HG02642 (cell line): Measurements from ENCODE around the gene E4F1.

Experiments
- ATAC-seq: cut with Tn5 transposase; IDR thresholded peaks from one replicate; pipeline ENCODE4 v1.9.1; 2021; ENCODE audit warnings: mild to moderate bottlenecking; ENCODE audit not compliant: unreplicated experiment, poor library complexity

The E4F1 gene

DNA sequence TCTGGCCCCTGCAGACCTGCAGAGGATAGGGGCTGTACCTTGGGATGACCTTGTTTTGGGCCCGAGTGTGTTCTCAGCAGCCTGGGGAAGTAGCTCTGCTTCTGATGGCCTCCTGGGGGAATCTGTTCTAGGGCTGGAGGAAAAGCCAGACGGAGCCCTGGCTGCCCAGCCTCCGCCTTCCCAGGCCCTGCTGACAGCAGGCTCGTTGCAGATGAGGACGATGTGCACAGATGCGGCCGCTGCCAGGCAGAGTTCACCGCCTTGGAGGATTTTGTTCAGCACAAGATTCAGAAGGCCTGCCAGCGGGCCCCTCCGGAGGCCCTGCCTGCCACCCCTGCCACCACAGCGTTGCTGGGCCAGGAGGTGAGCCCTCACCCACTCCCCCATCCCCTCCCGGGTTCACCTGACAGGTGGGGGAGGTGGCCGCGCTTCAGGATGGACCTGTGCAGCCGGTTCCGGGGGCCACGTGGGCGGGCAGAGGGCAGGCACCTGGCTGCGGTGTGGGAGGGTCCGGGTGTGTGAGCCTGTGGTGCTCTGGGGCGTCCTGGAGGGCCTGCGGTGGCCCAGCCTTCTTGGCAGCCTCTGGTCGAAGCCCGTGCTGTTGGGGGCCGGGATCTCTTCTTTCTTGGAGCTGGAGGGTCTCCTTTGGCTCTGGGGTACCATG, 4.9 kb downstream of the E4F1 start:
- no peak for ATAC-seq

DNA sequence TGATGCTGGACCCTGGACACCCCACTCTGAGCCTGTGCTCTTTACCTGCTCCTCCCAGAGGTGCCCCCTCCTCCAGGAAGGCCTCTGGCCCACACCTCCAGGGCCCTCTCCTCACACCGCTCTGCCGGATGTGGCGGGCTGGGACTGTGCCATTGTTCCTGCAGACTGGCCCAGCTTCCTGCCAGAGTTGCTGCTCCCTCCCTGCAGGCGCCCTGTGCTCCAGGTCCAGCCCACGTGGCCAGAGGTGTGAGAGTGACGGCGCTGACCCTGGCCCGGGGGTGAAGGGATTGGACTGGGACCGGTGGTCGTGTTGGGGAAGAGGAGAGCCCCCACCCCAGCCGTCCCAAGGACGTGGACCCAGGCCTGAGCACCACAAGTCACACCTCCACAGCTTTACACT, 5.7 kb downstream of the E4F1 start:
- no peak for ATAC-seq

DNA sequence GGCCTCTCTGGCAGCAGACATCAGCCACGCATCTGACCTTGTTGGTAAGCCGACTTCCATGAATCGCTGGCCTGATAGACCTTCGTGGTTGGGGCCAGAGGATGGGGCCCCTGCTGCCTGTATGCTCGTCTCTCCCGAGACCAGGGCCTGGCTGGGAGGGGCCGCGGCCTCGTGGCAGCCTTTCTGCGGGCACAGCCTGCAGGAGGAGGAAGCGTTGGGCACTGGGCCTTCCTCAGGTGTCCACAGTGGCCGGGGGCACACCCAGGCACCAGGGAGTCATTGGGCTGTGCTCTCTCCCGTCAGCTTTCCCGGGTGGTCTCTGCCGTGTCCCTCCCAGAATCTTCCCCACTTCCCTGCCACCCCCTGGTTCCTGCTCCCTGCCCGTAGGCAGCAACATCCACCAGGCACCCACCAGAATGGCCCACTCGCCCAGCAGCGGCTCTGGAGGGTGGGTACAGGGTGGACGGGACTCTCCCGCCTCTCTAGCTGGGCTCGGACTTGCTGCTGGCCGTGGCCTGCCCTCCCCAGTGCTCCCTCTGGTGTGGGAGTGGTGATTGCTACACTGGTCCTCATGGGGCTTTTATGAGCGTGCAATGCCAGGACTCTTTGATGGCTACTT, 6.3 kb downstream of the E4F1 start:
- no peak for ATAC-seq

DNA sequence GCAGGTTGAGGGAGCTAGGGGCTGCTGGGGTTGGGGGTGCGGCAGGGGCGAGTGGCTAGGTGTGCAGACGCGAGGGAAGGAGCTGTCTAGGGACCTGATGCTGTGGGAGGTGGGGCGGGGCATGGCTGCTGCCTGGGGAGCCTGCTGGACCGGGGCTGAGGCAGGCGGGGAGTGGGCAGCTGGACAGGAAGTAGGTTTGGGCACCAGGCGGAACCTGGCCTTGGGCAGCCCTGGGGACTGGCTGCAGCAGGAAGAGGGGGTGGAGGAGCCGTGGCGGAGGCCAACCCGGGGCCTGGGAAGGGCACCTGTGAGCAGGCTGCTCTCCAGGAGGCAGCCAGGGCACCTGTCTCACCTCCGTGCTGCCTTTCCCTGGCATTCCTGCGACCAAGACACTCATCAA, 7.0 kb downstream of the E4F1 start:
- no peak for ATAC-seq

DNA sequence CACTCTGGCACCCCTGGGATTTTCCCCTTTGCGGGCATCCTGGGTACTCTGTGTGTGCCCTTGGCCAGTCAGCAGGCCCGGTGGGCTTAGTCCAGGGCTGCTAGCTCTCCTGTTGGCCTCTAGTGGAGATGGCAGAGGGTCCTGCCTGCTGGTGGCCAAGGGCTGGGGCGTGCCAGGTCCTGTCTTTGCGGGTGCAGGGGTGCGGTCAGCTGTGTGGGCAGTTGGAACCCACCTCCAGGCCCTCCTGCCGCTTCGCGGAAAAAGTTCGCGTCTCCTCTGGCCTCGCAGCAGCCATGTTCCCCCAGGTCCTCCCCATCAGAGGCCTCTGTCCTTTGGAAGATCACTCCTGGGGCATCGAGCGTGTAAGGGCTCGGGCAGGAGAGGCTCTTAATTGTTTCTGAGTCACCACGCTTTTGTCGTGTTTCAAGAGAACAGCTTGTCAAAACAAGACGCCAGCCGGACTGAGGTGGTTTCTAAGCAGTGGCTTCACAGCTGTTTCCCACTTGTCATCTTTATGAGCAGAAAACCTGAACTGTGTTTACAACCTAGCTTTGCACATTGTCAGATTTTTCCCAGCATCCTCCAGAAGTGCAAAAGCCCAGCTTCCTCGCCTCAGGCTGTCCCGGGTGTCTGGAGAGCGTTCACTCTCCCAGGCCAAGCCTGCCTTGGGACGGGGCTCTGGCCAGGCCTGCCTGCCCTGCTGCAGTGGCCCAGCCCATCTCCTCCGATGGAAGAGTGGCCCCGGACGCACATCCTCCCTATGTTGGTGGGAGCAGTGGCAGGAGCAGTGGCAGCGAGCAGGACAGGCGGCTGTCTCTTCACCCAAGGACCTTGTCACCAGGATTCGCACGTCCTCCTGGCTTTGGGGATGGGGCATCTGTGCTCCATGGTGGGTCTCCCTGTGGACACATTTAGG, 7.9 kb downstream of the E4F1 start:
- ATAC-seq: no peak

DNA sequence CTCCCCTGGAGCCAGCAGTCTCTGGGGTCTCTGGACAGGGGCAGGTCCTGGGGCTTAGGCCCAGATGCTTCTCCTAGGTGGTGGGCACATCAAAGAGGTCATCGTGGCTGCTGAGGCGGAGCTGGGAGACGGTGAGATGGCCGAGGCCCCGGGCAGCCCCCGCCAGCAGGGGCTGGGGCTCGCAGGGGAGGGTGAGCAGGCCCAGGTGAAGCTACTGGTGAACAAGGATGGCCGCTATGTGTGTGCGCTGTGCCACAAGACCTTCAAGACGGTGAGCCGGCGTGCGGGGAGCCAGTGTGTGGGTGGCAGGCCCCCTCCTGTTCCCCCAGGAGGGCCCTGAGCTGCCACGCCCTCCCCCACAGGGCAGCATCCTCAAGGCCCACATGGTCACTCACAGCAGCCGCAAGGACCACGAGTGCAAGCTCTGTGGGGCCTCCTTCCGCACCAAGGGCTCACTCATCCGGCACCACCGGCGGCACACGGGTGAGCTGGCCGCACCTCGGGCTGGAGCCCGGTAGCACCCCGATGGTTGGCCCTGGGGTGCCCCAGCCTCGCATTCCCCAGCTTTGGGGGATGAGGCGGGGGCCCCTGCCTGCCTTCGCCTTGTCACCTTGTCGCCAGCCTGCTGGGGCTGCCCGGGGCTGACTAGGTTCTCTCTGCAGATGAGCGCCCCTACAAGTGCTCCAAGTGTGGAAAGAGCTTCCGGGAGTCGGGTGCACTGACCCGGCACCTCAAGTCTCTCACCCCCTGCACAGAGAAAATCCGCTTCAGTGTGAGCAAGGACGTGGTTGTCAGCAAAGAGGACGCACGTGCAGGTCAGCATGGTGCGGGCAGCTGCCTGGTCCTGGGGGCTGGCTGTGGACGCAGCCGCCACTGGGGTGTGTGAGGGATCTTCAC, 9.0 kb downstream of the E4F1 start:
- ATAC-seq: no peak

DNA sequence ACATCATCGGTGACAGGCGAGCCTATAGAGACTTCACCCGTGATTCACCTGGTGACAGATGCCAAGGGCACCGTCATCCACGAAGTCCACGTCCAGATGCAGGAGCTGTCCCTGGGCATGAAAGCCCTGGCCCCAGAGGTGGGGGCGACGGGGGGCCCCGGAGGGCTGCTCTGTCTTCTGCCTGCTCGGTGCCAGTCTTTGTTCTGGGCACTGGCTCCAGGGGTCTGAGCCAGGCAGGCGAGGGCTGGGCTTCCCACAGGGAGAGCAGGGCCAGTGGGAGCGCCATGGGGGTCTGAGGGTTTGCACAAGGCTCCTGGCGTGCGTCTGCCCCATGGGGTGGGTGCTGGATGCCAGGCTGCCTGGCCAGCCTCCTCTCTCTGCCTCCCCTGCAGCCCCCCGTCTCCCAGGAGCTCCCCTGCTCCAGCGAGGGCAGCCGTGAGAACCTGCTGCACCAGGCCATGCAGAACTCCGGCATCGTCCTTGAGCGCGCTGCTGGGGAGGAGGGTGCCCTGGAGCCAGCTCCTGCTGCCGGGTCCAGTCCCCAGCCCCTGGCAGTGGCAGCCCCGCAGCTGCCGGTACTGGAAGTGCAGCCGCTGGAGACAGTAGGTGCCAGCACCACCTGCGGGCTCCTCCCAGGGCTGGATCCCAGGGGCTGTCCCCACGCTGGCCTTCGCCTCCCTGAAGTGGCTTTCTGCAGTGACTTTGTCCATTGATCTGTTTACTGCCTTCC, 9.8 kb downstream of the E4F1 start:
- ATAC-seq: no peak

DNA sequence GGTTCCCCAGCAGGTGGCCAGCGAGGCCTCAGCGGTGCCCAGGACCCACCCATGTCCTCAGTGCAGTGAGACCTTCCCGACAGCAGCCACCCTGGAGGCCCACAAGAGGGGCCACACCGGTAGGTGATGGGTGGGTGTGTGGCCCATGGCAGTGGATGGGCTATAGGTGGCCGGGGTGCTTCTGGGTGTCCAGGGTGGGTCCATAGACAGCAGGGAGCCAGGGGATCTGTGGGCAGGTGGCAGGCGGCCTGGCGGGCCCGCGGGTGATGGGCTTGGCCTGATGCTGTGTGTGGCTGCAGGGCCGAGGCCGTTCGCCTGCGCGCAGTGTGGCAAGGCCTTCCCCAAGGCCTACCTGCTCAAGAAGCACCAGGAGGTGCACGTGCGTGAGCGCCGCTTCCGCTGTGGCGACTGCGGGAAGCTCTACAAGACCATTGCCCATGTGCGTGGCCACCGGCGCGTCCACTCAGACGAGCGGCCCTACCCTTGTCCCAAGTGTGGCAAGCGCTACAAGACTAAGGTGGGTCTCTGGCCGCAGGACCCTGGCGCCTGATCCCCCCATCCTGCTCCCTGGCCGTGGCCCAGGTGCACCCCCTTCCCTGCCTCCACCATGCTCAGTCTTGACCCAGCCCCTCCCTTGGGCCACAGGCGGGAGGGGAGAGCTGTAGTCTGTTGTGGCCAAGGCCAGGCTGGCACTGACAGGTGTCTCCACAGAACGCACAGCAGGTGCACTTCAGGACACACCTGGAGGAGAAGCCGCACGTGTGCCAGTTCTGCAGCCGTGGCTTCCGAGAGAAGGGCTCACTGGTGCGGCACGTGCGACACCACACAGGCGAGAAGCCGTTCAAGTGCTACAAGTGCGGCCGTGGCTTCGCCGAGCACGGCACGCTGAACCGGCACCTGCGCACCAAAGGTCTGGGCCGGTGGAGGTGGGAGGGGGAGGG, 10.8 kb downstream of the E4F1 start:
- no peak for ATAC-seq

DNA sequence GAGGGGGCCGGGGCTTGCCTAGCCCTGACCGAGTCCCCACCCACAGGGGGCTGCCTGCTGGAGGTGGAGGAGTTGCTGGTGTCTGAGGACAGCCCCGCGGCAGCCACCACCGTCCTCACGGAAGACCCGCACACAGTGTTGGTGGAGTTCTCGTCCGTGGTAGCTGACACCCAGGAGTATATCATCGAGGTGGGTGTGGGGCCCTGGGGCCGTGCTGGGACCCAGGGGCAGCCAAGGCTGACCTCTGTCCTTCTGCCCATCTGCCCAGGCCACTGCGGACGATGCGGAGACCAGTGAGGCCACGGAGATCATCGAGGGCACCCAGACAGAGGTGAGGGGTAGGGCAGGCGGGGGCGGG, 11.4 kb downstream of the E4F1 start:
- no peak for ATAC-seq

DNA sequence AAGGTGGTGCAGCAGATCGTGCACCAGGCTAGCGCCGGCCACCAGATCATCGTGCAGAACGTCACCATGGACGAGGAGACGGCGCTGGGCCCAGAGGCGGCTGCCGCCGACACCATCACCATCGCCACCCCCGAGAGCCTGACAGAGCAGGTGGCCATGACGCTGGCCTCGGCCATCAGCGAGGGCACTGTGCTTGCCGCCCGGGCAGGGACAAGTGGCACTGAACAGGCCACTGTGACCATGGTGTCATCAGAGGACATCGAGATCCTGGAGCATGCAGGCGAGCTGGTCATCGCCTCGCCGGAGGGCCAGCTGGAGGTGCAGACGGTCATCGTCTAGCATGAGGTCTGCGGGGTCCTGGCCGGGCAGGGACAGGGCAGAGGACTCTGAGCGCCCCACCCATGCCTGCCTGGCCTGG, 11.9 kb downstream of the E4F1 start:
- no peak for ATAC-seq

DNA sequence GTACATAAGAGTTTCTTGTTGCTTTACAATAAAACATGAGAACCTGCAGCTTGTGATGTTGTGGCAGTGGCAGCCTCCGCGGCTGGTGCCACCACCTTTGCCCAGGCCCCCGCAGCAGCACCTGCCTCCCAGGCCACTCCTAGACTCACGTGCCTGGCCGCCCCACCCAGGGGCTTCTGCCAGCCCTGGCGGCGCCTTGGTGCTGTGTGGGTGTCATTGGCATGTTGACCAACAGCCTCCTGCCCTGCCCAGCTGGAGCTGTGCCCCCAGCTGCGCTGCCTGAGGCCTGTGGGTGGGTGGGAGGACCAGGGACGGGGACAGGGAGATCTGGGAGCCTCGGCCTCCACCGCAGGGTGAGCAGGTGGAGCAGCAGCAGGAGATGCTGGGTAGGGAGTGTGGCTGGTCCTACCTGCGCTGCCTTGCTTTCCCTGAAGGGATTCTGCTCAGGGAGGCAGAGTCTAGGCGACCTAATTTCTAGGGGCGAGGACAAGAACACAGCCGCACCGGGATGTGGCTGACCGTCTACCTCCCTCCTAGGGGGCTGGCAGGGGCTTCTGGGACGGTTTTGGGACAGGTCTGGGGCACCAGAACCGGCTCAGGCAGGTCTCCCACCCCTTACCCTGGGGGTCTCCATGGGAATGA, 12.4 kb downstream of the E4F1 start:
- ATAC-seq: no peak

DNA sequence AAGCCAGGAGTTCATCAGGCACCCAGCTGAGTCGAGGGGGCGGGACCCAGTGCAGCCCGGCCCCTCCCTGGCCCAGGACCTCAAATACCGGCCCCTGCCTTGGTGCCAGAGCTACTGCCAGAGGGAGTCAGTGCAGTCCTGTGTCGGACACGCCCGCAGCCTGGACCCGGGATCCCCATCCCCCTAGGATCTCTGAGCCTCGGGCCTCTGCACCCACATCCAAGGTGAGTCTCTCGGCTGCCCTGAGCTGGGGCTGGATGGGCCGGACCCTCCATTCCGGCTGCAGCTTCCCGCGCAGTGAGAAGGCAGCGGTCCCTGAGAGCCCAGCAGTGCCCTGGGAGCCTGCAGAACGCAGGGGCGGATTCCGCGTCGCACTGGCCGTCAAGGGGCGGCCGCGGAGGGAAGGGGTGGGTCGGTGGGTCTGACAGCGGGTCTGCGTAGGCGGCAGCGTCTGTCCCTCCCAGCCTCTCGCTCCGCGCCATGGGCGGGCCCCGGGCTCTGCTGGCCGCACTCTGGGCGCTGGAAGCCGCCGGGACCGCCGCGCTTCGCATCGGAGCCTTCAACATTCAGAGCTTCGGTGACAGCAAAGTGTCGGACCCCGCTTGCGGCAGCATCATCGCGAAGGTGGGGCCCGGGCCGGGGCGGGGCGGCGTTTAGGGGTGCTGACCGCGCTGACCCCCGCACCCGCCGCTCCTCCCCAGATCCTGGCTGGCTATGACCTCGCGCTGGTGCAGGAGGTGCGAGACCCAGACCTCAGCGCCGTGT, 13.1 kb downstream of the E4F1 start, which contains the start of gene DNASE1L2:
DNASE1L2 (plus strand) TSS at position 108 of the 765 bp plus-strand sequence; CDS start at position 481, 373 bp downstream.
- no peak for ATAC-seq

DNA sequence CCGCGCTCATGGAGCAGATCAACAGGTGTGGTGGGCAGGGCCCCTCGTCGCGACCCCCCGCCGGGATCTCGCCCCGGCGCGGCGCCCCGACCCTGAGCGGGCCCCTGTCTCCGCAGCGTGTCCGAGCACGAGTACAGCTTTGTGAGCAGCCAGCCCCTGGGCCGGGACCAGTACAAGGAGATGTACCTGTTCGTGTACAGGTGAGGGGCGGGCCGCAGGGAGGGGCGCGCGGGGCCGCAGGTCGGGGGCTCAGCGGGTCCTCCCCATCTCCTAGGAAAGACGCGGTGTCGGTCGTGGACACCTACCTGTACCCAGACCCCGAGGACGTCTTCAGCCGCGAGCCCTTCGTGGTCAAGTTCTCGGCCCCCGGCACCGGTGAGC, 13.7 kb downstream of the E4F1 start:
- no peak for ATAC-seq

DNA sequence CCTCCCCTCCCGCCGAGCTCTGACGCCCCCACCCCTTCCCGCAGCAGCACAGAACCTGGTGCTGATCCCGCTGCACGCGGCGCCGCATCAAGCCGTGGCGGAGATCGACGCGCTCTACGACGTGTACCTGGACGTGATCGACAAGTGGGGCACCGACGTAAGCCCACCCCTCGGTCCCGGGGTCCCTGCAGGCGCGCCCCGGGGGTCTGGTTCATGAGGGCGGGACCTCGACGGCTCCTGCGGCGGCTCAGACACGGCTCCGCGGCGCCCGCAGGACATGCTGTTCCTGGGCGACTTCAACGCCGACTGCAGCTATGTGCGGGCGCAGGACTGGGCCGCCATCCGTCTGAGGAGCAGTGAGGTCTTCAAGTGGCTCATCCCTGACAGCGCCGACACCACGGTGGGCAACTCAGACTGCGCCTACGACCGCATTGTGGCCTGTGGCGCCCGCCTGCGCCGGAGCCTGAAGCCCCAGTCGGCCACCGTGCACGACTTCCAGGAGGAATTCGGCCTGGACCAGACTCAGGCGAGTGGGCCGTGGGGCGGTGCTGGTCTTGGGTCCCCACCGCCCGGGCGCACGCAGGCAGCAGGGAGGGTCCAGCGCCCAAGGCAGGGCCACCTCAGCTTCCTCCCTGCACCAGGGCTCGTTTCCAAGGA, 14.2 kb downstream of the E4F1 start:
- no peak for ATAC-seq

DNA sequence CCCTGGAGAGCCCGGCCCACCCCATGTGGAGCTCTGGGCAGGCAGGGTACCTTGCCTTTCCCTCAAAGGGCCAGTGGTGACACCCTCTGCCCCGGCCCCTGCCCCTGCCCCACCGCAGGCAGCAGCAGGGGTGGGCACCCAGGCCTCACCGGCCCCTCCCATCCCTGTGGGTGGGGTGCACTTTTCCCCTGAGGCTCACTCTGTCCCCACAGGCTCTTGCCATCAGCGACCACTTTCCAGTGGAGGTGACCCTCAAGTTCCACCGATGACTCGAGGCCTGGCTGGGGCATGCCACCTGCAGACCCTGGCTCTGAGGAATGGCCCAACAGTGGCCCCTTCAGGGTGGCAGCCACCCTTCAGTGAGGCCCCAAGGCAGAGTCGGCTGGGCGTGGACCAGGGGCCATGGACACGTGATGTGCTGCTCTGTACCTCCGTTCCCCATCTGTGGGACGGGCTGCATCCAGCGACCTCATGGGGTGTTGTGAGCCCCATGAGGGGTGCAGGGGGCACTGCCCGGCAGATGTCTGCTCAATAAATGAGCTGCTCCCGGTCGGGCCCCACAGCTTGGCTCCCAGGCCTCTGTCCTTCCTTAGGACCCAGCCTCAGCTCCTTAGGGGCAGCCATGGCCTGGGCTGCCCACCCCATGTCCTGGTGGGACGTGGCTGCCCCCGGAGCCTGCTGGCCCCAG, 14.9 kb downstream of the E4F1 start:
- no peak for ATAC-seq
